ENCODE measurements around the gene TOGARAM2.

- TF ChIP-seq ARNT (IDR thresholded peaks at IDR 0.05) = no peak
- no peak for TF ChIP-seq NFRKB (IDR thresholded peaks at IDR 0.05)
- no peak for TF ChIP-seq FOXM1 (IDR thresholded peaks at IDR 0.05; ENCODE audit: borderline replicate concordance)
- no peak for TF ChIP-seq PKNOX1 (IDR thresholded peaks at IDR 0.05)
- TF ChIP-seq SP1 (IDR thresholded peaks at IDR 0.05) = no peak
- no peak for TF ChIP-seq HDGF (IDR thresholded peaks at IDR 0.05; ENCODE audit: borderline replicate concordance)
Observed at GRCh38 chr2:29100564-29100963, 119.5 kb downstream of the TOGARAM2 start.

Measured in HEK293T (cell line).